Sigmoid colon (tissue), 7 donors: ENCODE results near the gene LPCAT3. TPM values are rescaled to one million over a fixed set of nuclear protein-coding genes. Genes with fewer than 3 reads are reported as not detected.

Experiments used
- DNase-seq: peaks from one replicate; pipeline ENCODE4 v3.0.0-alpha.2; 2019
- H3K27ac ChIP-seq, 4 donors: fragments of 200-600 bp; sonication (generic); one replicate each; pipeline ENCODE4 v1.5.1; 2016 to 2019; ENCODE audit warnings: mild to moderate bottlenecking in 1 of 4
- H3K27me3 ChIP-seq, 3 donors: fragments of 200-600 bp; sonication (generic); one replicate each; pipeline ENCODE4 v1.5.1; 2019; ENCODE audit warnings: mild to moderate bottlenecking in 1 of 3
- H3K36me3 ChIP-seq, 4 donors: fragments of 200-600 bp; sonication (generic); one replicate each; pipeline ENCODE4 v1.5.1; 2016 to 2019
- H3K4me1 ChIP-seq, 4 donors: fragments of 200-600 bp; sonication (generic); one replicate each; pipeline ENCODE4 v1.5.1; 2017 to 2019
- H3K4me3 ChIP-seq, 4 donors: fragments of 200-600 bp; sonication (generic); one replicate each; pipeline ENCODE4 v1.5.1; 2017 to 2019; ENCODE audit warnings: mild to moderate bottlenecking in 2 of 4, moderate library complexity in 1 of 4
- H3K9me3 ChIP-seq, 4 donors: fragments of 200-600 bp in 3 of 4; sonication (generic) in 3 of 4; one replicate each; pipeline versions ENCODE4 v1.5.1 to v1.6.1; 2013 to 2019
- CTCF ChIP-seq, 4 experiments: fragments of 450-650 bp in 3 of 4; fragments of 200-600 bp in 1 of 4; IDR thresholded peaks; one replicate each; pipeline ENCODE4 v1.5.1; 2016 to 2019; ENCODE audit warnings: antibody characterized with exemption in 4 of 4, mild to moderate bottlenecking in 3 of 4, moderate library complexity in 2 of 4
- EP300 ChIP-seq, 4 donors: sonication (generic); formaldehyde crosslinking; IDR thresholded peaks; one replicate each; pipeline ENCODE4 v1.6.1; 2017; ENCODE audit warnings: antibody characterized with exemption in 4 of 4
- POLR2A ChIP-seq, 2 donors: fragments of 450-650 bp; IDR thresholded peaks; one replicate each; pipeline ENCODE4 v1.6.1; 2016; ENCODE audit warnings: antibody characterized with exemption in 2 of 2, mild to moderate bottlenecking in 2 of 2, moderate library complexity in 2 of 2
- POLR2AphosphoS5 ChIP-seq, 4 donors: sonication (generic); formaldehyde crosslinking; IDR thresholded peaks; one replicate each; pipeline ENCODE4 v1.6.1; 2017; ENCODE audit warnings: antibody characterized with exemption in 4 of 4
- WGBS, 2 donors: extraction: QIAGEN DNeasy Blood & Tissue Kit; methylation state at CpG; one replicate each; pipeline ENCODE4 v1.1.7; 2013; 5-methylcytosine and 5-hydroxymethylcytosine counted together
- intact Hi-C: fragments of 100-400 bp; cut with DNase I; formaldehyde crosslinking; loops from one replicate; pipeline ENCODE4 v1.15.1; 2023
- polyA plus RNA-seq, 3 donors: library from polyadenylated mRNA; stranded (reverse); fragments of 200-250 nt; gene quantifications; one replicate each; pipeline ENCODE4 v1.2.3, GENCODE V29; 2013
- total RNA-seq, 4 donors: library from RNA; depleted of rRNA; stranded (reverse); fragments of >200 nt; gene quantifications; one replicate each; pipeline ENCODE4 v1.1.0, GENCODE V29; 2016
- donor health status: healthy with polysubstance abuse.
- donor health status: Bipolar disorder and iron deficiency.
- donor health status: healthy.

Gene LPCAT3
- total and polyA plus RNA-seq, 7 donors: 7.8 to 47.9 (median 25.3) TPM

GRCh38 chr12:6977653-6978052, 40.6 kb downstream of the LPCAT3 start:
- Histone ChIP-seq H3K4me1 (no peaks in the 10 kb centered on the region), H3K4me3 (no peak overlapping the region), H3K36me3 (peaks cover 34 to 88% (median 61%) of the 10 kb centered on the region in 4 donors), H3K9me3 (no peaks in the 10 kb centered on the region), H3K27ac (no peak overlapping the region), H3K27me3 (no peaks in the 10 kb centered on the region)
- no peak for DNase-seq
- intact Hi-C loops: no loop called here
- WGBS, 2 donors: 82 to 87% methylated on average over 10 of the region's 10 CpGs
- TF ChIP-seq POLR2A (IDR thresholded peaks at IDR 0.05) (no peak), EP300 (IDR thresholded peaks at IDR 0.05) (no peak), POLR2AphosphoS5 (IDR thresholded peaks at IDR 0.05) (no peak), CTCF (IDR thresholded peaks at IDR 0.05) (no peak)

GRCh38 chr12:6975297-6976032, 42.8 kb downstream of the LPCAT3 start:
- Histone ChIP-seq H3K4me1 (peaks cover 0 to 10% (median 9%) of the 10 kb centered on the region in 4 donors), H3K27ac (no peak overlapping the region), H3K27me3 (no peaks in the 10 kb centered on the region), H3K36me3 (peaks cover 20 to 66% (median 48%) of the 10 kb centered on the region in 4 donors), H3K4me3 (no peak overlapping the region), H3K9me3 (no peaks in the 10 kb centered on the region)
- whole genome bisulfite sequencing, 2 donors: 84 to 90% methylated on average over 2 of the region's 2 CpGs
- TF ChIP-seq CTCF (IDR thresholded peaks at IDR 0.05): no peak
- no peak for TF ChIP-seq POLR2A (IDR thresholded peaks at IDR 0.05)
- TF ChIP-seq POLR2AphosphoS5 (IDR thresholded peaks at IDR 0.05): no peak
- TF ChIP-seq EP300 (IDR thresholded peaks at IDR 0.05): no peak
- peak; percentile 35 for DNase-seq
- intact Hi-C loops: no loop called here

- intact Hi-C loops: no loop called here
- DNase-seq: no peak
- Histone ChIP-seq H3K4me3 (no peak overlapping the region), H3K36me3 (peaks cover 20 to 53% (median 45%) of the 10 kb centered on the region in 4 donors), H3K27ac (no peak overlapping the region), H3K9me3 (no peaks in the 10 kb centered on the region), H3K4me1 (peaks cover 0 to 19% (median 17%) of the 10 kb centered on the region in 4 donors), H3K27me3 (no peaks in the 10 kb centered on the region)
- TF ChIP-seq CTCF (IDR thresholded peaks at IDR 0.05): no peak
- 91 to 94% methylated on average over 6 of the region's 6 CpGs for WGBS, 2 donors
Measured at GRCh38 chr12:6974180-6974579, 44.1 kb downstream of the LPCAT3 start.

GRCh38 chr12:6970096-6970527, 48.2 kb downstream of the LPCAT3 start:
- Histone ChIP-seq H3K27me3 (no peaks in the 10 kb centered on the region), H3K4me1 (peaks cover 0 to 35% (median 28%) of the 10 kb centered on the region in 4 donors), H3K27ac (peak overlapping the region; percentile 84 to 93 (median 91)), H3K36me3 (peaks cover 40 to 54% (median 48%) of the 10 kb centered on the region in 4 donors), H3K9me3 (no peaks in the 10 kb centered on the region), H3K4me3 (peak overlapping the region; percentile 63 to 94 (median 82))
- TF ChIP-seq POLR2AphosphoS5 (IDR thresholded peaks at IDR 0.05) (no peak), CTCF (IDR thresholded peaks at IDR 0.05) (no peak), EP300 (IDR thresholded peaks at IDR 0.05) (no peak), POLR2A (IDR thresholded peaks at IDR 0.05) (no peak)
- no peak for DNase-seq
- 0 to 1% methylated on average over 31 of the region's 31 CpGs for WGBS, 2 donors
- intact Hi-C loops: loop anchor here (2.0 kb wide), 2 partner anchors 49 to 139 kb away; partner anchors contain the start of genes C1RL and LPCAT3
